NCI-H187 treated with DMSO at 0.1 percent for 48 hours (cell line): ENCODE results near the gene RPP30.
"Not testable (repeated sequence)": the region's sequence is repeated elsewhere in the genome, so short reads cannot be mapped to it uniquely, and the experiment has no call there.

Experiments used
- DNase-seq: peaks from one replicate; lab custom pipeline; 2025; lab: John Stamatoyannopoulos, UW

The RPP30 gene

DNA sequence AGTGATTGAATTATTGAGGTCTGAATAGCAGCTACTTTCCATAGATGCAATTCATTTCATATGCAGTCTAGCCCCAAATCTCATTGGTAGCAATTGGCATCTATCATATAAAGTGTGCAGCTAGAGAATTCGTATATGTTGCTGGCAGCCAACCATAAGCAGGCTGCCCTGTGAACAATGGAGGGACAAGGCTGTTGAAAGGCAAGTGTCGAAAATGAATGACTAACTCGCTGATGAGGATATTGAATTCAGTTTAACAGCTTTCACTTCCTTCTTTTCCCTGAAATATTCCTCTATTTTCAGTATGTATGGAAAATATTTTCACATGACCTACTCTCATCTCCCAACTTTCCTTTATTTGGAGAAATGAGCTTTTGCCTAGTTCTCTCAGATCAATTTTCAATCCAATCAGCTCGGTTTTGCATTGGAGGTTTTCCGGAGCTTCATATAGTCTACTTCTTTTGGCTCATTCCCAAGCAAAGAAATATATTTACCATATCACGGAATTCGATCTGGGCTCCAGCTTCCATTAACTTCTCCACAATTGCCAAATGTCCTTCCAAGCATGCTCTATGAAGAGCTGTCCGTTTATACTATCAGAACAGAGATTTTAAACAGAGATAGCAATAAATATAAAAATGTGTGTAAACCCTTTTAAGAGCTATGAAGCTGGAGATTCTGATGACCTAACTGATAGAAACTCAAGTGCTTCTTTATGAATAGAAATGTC is 45.6 kb downstream of the RPP30 start:
- DNase-seq: no peak

DNA sequence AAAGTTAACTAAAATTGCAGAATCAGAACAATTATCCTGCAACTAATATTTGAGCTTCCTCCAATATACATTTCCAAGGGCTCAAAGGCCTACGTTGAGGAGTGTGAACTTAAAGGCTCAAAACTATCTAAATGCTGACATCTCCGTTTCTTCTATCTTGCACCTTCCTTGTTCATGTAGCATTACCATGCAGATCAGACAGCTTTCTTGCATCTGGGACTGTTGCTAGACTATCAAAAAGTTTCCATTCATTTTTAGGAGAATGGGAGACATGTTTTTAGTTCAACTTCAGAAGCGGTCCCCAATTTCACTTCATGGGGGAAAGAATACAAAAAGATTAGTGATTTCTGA is 46.2 kb downstream of the RPP30 start:
- no peak for DNase-seq

DNA sequence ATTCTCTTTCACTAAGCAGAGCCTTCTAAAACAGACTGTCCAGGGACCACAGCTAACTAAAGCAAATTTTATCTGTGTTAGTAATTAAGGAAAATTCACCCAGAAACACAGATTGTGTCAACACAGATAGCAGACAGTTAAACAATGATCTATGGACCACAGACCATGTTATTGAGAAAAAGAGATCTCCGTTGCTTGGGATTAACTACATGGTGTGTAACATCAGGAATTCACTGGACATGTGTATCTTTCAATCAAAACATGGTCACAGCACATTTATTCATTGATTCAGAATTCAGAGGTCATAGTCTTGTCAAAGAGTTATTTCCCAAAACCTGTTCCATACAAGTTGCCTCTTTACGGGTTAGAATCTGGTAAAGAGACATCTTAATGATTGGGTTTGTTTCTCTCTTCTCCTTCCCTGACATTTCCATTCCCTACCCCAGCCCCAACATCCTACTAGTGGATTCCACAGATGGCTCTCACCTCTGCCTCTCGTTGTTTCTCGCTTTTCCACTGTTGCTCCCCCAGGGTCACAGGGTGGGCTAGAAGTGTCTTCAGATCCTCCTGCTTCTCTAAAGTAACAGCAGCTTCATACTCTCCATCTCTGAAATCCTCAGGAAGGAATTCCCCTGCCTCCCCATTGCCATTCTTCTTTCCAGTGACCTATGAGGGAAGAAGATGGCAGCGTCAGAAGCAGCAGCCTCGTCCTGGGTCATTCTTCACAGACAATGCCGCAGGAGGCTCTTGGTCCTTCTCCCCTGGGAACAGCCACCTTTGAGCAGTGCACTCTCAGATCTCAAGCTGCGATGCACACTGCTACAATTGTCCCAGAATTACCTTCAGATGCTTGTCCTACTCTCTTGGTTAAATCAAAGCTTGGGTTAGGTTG is 48.2 kb downstream of the RPP30 start:
- DNase-seq: no peak

DNA sequence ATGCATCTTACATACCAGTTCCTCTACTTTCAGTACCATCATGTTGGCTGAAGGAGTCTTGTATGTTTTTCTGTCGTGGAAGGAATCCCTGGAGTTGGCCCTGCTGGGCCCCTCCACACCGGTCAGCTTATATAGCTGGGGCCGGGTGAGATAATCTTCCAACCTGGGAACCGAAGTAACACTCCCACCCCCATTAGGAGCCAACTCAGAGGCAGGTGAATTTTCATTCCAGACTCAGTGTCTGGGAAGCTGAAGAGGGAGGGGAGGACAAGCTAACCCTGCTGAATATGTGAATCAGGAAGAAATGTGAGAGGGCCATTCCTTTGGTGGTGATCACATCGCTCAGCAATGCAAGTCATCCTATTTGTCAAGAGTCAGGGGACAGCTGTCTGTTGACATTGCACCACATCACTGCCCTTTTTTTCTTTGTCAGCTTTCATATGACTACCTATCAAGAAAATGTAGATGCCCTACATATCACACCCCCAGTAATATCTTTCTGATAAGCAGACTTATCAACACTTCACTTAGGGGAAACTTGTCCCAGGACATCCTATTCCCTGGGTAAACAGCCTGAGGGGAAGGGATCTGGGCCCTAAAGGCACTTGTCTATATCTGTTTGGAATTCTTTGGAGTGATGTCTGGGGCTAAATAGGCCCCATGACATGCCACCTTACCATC is 49.4 kb downstream of the RPP30 start, which contains the start of gene ANKRD1:
TSS of gene ANKRD1 (minus strand) at position 102 of the 681 bp plus-strand sequence. CDS start at position 42, 60 bp downstream.
- no peak for DNase-seq

DNA sequence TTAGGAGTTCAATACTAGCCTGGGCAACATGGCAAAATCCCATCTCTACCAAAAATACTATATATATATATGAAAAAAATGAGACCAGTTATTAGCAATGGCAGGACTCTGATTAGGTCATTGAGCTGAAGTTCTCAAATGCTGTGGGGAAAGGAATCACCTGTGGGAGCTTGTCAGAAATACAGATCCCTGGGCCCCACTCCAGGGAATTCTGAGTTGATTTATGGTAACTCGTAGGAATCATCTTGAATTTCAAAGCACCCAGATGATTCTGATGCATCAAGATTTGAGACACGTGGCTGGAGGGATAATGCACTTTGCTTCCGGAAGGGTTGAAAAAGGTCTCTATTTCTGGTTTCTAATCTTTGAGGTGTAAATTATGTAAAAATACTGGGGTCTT is 50.1 kb downstream of the RPP30 start:
- no peak for DNase-seq

DNA sequence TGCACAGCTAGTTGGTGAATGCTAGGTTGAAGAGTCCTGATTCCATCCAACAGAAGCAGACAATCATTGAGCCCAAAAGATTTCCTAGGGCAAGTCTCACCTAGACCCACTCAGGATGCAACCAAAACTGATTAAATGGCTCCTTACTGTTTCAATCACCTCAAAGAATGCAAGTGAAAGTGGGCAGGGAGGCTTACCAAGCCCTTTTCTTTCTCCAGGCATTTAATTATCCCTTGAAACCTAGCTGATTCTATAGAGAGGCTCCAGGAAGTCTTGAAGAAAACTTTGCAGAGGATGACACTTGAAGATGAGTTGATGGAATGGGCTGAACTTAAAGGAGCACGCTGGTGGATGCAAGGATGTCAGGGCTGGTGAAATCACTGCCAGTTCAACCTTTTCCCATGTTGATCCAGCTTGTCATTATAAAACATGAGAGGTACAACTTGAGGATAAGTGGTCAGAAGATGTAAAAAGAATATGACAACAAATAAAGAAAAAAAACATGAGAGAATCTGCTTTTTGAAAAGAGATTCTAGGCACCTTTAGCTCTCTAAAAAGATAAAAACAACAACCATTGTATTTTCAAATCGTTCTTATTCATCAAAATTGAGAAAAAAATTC is 51.4 kb downstream of the RPP30 start:
- DNase-seq: no peak

DNA sequence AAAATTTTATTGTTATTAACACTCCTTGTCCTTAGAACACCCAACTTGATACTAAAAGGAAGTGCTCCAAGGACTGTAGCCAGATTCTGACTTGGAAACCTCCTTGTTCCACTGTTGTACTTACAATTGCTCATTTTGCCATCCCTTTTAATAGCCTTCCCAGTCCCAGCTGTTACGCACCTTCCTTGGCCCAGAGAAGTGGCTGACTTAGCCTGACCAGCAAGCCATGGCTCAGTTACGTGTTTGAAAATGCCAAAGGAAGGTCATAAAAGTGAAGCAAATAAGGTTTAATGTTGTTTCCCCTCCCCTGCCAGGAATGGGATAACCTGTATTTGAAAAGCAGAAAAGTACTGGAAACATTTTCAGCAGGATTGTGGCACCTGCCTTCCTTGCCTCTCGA is 52.8 kb downstream of the RPP30 start:
- no peak for DNase-seq

DNA sequence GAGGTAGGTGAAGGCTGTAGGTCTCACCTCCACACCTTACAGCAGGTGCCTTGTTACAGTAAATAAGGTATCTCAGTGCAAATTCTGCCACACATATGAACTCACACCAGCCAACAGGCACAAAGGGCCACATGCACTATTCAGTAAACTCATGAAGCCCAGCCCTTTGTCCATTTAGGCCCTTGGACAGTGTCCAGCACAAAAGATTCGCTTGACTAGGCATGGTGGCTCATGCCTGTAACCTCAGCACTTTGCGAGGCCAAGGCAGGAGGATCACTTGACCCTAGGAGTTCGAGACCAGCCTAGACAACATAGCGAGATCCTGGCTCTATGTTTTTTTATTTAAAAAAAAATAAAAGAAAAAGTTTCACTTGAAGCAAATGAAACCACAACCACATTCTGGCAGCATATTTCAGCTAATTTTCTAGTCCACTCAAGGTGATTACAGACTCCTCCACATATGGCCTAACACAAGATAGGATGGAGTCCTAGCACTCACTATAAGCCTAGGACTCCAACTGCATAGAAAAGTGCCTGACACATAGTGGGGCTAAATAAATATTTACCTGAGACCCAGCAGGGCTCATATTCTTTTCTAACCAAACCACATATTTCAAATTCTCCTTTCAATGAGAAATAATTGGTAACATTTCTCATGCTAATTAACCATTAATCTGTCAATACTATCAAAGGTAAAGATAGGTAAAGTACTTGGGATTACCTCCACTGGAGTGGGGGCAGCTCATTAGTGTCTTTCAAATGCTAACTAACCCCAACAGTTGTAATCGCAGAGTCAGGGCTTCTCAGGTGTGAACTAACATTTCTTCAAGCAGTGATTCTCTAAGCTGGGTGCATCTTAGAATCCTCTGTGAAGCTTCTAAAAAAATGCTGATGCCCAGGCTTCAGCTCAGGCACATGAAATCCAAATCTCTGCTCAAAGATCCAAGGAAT is 53.6 kb downstream of the RPP30 start:
- DNase-seq: no peak

DNA sequence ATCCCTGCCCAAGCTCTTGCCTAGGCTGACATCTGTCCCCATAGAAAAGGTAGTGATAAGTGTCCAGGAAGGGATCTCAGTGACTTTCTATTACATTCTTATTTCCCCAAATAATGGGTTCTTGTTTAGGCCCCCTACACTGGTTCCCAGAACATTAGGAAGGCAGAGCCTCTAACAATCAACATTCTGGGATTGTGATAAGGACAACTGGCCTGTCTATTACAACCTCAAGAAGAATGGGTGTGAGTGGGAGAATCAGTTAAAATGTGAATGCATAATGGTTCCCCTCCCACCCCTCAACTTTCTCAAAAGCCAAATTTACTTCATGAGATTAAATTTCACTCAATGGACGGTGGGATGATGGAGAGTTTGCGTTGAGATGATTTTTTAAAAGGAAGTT is 55.5 kb downstream of the RPP30 start:
- no peak for DNase-seq

DNA sequence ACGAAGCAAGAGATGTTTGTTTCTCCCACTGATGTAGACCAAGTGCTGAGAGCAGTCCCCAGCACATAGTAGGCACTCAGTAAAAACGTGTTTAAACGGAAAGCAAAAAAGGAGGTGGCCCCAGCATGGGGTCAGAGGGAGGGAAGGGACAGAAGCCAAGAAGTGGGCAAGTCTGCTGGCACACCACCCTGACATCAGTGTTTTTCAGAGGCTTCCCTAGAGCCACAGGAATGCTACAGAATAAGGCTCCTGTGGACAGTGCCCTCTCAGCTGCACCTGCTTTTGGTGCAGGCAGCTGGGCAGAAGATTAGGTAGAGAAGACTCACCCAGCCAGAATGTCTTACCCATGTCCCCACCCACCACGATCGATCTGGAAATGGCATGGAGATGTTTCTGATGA is 57.4 kb downstream of the RPP30 start:
- no peak for DNase-seq

DNA sequence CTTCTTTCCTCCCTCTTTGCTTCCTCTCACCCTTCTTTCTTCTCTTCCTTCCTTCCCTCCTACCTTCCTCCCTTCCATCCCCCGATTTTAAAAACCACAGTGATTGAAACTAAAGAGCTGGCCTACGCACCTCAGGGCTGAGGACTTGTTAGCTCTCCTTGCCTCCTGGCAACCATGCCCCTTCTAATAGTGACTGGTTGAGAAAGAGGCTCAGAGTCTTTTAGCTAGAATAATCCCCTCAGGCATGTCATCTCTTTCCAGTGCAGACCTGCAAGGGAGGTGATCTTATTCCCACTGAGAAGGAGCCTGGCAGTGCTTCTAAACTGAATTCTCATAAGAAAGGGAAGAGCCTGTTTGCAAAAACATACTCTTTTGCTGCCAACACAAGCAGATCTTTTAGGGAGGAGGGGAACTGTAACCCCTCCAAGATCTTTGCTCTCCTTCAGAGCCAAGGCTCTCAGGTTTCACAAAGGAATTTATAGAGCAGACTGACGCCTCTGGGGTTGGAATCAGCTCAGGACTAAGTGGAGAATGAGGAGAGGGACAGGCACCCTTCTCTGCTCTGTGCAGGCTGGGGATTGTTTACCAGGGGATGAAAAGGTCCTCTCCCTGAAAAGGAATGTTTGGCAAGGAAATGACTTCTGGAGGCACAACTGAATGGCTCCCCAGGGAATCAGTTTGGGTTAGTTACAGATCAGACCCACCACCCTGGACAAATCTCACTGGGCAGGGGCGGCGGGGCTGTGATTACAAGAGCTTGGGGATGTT is 58.5 kb downstream of the RPP30 start:
- DNase-seq: no peak

DNA sequence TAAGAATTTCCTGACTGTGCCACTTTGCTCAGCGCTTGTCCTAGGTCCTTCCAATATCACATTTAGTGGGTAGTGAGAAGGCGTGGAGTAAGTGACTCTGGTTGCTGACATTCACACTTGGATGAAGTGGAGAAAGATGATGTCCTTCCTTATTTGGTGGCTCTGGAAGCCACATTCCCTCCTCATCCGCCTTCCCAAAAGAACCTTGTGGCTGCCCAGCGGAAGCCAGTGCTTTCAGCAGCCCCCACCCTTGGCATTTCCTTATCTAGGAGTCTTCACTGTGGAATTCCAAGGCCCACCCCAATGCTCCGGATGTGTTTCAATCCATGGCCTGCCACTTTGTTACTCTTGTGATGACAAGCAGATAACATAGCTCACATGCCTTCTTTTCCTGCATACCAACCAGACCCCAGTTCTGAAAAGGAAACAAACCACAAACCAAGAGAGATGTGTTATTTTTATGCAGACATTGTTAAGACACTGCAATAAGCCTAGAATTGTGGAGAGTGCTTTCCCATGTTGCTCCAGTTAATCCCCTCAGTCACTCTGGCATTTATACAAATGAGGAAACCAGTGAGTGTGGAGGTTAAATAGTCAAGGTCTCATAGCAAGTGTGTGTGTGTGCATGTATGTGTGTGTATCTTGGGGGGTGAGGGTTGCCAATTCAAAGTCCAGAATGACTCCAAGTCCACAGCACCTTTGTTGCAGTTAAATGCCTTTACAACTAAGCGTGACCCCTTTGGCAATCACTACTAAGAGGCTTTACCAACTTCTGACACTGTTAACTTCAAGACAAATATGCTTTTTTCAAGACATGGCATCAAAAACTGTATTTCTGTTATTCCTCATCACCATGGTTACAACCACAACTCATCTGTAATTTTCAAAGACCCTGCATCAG is 59.4 kb downstream of the RPP30 start:
- no peak for DNase-seq

DNA sequence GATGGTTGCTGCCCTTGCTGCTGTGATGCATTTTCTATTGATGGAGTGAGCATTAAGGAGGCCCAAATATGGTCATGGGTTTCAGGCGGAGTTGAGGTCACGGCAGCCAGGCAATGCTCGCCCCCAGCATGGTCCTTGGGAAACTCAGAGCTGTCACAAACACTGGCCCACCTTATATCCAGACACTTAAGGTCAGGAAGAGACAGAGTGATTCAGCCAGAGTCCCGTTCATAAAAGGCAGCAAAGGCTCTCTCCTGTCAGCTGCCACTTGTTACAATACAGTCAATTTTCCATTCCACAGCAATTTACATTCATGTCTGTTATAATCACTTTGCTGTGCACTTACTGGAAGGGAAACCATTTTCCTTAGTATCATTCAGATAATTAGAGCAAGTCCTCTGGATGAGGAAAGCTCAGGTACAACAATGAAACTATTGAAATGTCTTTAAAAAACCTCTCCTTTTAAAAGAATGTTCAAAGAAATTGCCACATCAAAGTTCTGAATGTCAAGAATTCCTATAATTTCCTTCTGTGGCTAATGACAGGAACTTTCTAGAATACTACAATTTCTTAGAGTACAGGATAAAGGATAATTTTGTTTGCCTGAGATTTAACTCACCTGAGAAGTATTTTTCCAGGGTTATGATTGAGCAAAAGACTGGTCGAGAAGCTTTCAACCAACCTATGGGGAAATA is 64.0 kb downstream of the RPP30 start:
- no peak for DNase-seq

DNA sequence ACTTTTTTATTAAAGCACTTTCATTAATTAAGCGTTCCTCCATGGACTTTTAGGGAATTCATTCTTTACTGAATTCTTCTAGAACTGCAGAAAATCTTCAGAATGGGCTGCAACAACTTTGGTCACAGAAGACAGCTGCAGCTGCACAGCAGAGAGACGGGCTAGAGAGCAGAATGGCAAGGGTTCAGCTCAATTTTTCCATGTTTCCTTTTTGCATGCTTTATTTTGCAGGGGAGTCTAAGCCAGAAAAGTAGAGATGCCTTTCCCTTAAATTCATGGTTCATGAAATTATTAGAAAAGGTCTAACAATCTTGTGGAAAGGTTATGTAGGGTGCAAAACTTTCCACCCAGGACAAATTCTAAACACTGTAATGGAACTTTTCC is 64.5 kb downstream of the RPP30 start:
- no peak for DNase-seq

DNA sequence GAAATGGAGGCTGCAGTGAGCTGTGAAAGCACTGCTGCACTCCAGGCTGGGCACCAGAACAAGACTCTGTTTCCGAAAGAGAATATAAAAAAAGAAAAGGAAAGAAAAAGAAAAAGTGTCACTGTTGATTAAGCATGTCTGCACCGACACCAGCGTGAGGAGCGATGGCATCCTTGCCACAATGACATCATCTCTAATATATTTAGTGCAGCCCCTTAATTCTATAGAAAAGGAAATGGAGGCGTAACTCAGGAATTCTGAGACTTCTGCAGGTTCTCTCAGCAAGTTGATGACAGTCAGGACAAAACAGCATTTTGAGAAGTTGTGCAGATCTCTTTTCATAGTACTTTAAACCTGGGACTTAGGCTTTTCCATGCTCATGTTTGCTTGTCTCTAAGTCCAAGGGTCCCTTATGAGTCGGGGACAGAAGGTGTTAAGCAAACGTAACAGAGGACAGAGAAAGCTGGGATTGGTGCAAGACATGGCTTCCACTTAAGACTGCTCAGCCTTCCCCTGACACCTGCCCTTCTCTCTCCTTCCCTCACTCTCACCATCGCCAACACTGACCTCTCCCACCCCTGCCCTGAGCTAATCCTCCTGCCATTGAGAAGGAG is 66.0 kb downstream of the RPP30 start:
- DNase-seq: no peak

DNA sequence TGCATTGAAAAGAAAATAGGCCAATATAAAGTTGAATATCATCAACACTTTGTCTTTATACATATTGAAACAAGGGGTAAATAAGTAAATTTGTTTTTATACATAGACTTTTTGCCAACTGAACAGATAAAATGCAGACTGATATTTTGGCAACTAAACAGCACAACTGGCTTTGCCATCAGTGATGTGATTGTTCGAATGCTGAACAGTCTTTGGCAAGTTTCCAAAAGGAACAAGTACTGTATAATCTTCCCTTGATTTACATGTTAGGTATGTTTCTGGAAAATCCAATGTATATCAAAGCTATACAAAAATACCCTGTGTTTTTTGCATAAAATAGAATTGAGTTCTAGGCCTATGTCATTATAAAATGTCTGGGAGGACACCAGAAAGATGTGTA is 67.3 kb downstream of the RPP30 start:
- DNase-seq: no peak

DNA sequence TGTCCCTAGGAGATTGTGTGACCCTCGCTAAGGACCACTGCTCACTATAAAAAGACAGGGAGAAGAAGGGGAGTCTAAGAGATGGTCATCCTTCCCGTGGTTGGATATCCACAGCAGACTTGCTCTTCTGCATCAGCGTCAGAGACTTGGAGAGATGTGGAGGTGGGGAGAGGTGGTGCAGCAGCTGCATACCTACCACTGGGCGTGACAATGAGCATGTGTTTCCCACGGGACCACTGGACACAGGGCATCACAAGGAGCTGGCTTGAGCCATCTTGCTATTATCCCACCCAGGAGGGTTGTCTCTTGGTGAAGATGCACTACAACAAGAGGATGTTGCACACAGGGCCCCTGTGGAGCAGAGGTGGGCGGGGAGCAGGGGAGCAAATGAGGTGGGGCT is 67.9 kb downstream of the RPP30 start:
- no peak for DNase-seq

DNA sequence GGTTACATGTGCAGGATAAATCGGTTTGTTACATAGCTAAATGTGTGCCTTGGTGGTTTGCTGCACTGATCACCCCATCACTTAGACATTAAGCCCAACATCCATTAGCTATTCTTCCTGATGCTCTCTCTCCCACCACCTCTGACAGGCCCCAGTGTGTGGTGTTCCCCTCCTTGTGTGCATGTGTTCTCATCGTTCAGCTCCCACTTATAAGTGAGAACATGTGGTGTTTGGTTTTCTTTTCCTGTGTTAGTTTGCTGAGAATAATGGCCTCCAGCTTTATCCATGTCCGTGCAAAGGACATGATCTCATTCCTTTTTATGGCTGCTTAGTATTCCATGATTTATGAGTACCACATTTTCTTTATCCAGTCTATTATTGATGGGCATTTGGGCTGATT is 71.2 kb downstream of the RPP30 start:
- DNase-seq: not testable (repeated sequence)
